Keratinocyte (primary cell): ENCODE measurements around the gene ITGAV. TPM values are rescaled to one million over a fixed set of nuclear protein-coding genes. Genes with fewer than 3 reads are reported as not detected.

Experiments used
- DNase-seq: peaks from one replicate; pipeline ENCODE4 v3.0.0-alpha.2; 2011; ENCODE audit warnings: low read depth, missing footprints, low spot score
- FAIRE-seq: peaks from 2 replicates; lab custom pipeline; 2011; peaks lifted over from hg19 to GRCh38; lab: Jason Lieb, UNC
- H2AFZ ChIP-seq: 2 replicates; pipeline ENCODE4 v1.6.0; 2012; ENCODE audit warnings: low read length, control low read depth, inconsistent platforms; ENCODE audit not compliant: control insufficient read depth
- H3K27ac ChIP-seq: 2 replicates; pipeline ENCODE4 v1.5.1; 2011; ENCODE audit warnings: low read length; ENCODE audit not compliant: control insufficient read depth, insufficient read depth
- H3K27me3 ChIP-seq: 3 replicates; pipeline ENCODE4 v1.6.0; 2011; ENCODE audit warnings: low read length; ENCODE audit not compliant: control insufficient read depth, insufficient read depth; ENCODE audit errors: extremely low read depth
- H3K36me3 ChIP-seq, 2 experiments: 2 replicates in 1 of 2; 3 replicates in 1 of 2; pipeline ENCODE4 v1.5.1; 2011; ENCODE audit warnings: low read length in 2 of 2, mild to moderate bottlenecking in 1 of 2; ENCODE audit not compliant: control insufficient read depth in 2 of 2, insufficient read depth in 2 of 2; ENCODE audit errors: extremely low read depth in 1 of 2
- H3K4me1 ChIP-seq: 3 replicates; pipeline ENCODE4 v1.5.1; 2011; ENCODE audit warnings: low read length; ENCODE audit not compliant: control insufficient read depth, insufficient read depth; ENCODE audit errors: extremely low read depth
- H3K4me2 ChIP-seq: 3 replicates; pipeline ENCODE4 v1.6.0; 2011; ENCODE audit warnings: low read depth, low read length; ENCODE audit not compliant: control insufficient read depth, insufficient read depth; ENCODE audit errors: extremely low read depth
- H3K4me3 ChIP-seq, 3 experiments: fragments of 200-600 bp in 1 of 3; sonication (generic) in 1 of 3; 2 replicates in 2 of 3; 3 replicates in 1 of 3; pipeline ENCODE4 v1.5.1; 2011 to 2016; ENCODE audit warnings: low read length in 3 of 3, mild to moderate bottlenecking in 3 of 3, control low read depth in 2 of 3, inconsistent platforms in 1 of 3, low read depth in 1 of 3, mixed read lengths in 1 of 3, mixed run types in 1 of 3, moderate library complexity in 1 of 3; ENCODE audit not compliant: control insufficient read depth in 2 of 3, insufficient read depth in 2 of 3; ENCODE audit errors: extremely low read depth in 1 of 3
- H3K79me2 ChIP-seq: 2 replicates; pipeline ENCODE4 v1.6.0; 2012; ENCODE audit warnings: low read length; ENCODE audit not compliant: control insufficient read depth, insufficient read depth
- H3K9ac ChIP-seq: 3 replicates; pipeline ENCODE4 v1.6.0; 2011; ENCODE audit warnings: low read length; ENCODE audit not compliant: control insufficient read depth, insufficient read depth; ENCODE audit errors: extremely low read depth
- H3K9me1 ChIP-seq: 3 replicates; pipeline ENCODE4 v1.6.0; 2011; ENCODE audit warnings: low read length; ENCODE audit not compliant: control insufficient read depth, insufficient read depth; ENCODE audit errors: extremely low read depth
- H3K9me3 ChIP-seq: 2 replicates; pipeline ENCODE4 v1.5.1; 2012; ENCODE audit warnings: low read depth, low read length; ENCODE audit not compliant: control insufficient read depth
- H4K20me1 ChIP-seq: 3 replicates; pipeline ENCODE4 v1.6.0; 2011; ENCODE audit warnings: low read length; ENCODE audit not compliant: control insufficient read depth, insufficient read depth; ENCODE audit errors: extremely low read depth
- EZH2 ChIP-seq: IDR thresholded peaks from one replicate; pipeline ENCODE4 v1.6.1; 2012; ENCODE audit warnings: inconsistent platforms, mild to moderate bottlenecking, low read length, moderate library complexity
- dilution Hi-C: fragments of 300-500 bp; cut with MboI; formaldehyde crosslinking; loops from one replicate; pipeline ENCODE4 v1.7.0; 2020; ENCODE audit warnings: low sequenced_read_pairs; ENCODE audit not compliant: extremely low pct_ligation_motif_present
- polyA plus RNA-seq, 5 experiments: library from polyadenylated mRNA; depleted of rRNA in 3 of 5; stranded (reverse) in 3 of 5; stranded (forward) in 1 of 5; unstranded in 1 of 5; fragments of >200 nt; gene quantifications; 1 replicate in 1 of 5; 2 replicates in 3 of 5; 3 replicates in 1 of 5; pipeline versions ENCODE4 v1.2.1 to v1.2.3, GENCODE V29; 2011 to 2012; ENCODE audit warnings: missing spikeins in 2 of 5, low read depth in 1 of 5, low replicate concordance in 1 of 5
- TF ChIP-seq, protein P1 (sequence below), 3 experiments: IDR thresholded peaks in 1 of 3; conservative IDR thresholded peaks in 1 of 3; optimal IDR thresholded peaks in 1 of 3; 2 replicates in 2 of 3; 3 replicates in 1 of 3; pipeline versions ENCODE3 to v1.5.1; 2011; ENCODE audit warnings: low read length in 3 of 3, mild to moderate bottlenecking in 3 of 3, moderate library complexity in 2 of 3, control low read depth in 1 of 3, inconsistent platforms in 1 of 3; ENCODE audit not compliant: insufficient read depth in 2 of 3; ENCODE audit errors: extremely low read depth in 1 of 3

Gene ITGAV
- polyA plus RNA-seq, 1 donor (not counting 4 experiments of a cell fraction or from before 2014, with no cell fraction given): 63.7 TPM

DNA sequence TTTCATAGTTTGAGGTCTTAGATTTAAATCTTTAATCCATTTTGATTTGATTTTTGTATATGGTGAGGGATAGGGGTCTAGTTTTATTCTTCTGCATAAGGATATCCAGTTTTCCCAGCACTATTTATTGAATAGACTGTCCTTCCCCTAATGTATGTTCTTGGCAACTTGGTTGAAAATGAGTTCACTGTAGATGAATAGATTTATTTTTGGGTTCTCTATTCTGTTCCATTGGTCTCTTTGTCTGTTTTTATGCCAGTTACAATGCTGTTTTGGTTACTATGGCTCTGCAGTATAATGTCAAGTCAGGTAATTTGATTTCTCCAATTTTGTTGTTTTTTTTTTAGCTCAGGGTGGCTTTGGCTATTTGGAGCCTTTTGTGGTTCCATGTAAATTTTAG is 109.9 kb downstream of the ITGAV start:
- no peaks in the 10 kb centered on the region for H3K79me2 ChIP-seq
- DNase-seq (no peak), FAIRE-seq (no peak)
- no peaks in the 10 kb centered on the region for H3K9me3 ChIP-seq
- H3K4me2 ChIP-seq: no peak overlapping the region
- no peaks in the 10 kb centered on the region for H3K27me3 ChIP-seq
- H3K4me1 ChIP-seq: peaks cover 7% of the 10 kb centered on the region
- no peaks in the 10 kb centered on the region for H3K9me1 ChIP-seq
- H4K20me1 ChIP-seq: no peaks in the 10 kb centered on the region
- no peak overlapping the region for H3K27ac ChIP-seq
- TF ChIP-seq, protein P1, sequence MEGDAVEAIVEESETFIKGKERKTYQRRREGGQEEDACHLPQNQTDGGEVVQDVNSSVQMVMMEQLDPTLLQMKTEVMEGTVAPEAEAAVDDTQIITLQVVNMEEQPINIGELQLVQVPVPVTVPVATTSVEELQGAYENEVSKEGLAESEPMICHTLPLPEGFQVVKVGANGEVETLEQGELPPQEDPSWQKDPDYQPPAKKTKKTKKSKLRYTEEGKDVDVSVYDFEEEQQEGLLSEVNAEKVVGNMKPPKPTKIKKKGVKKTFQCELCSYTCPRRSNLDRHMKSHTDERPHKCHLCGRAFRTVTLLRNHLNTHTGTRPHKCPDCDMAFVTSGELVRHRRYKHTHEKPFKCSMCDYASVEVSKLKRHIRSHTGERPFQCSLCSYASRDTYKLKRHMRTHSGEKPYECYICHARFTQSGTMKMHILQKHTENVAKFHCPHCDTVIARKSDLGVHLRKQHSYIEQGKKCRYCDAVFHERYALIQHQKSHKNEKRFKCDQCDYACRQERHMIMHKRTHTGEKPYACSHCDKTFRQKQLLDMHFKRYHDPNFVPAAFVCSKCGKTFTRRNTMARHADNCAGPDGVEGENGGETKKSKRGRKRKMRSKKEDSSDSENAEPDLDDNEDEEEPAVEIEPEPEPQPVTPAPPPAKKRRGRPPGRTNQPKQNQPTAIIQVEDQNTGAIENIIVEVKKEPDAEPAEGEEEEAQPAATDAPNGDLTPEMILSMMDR (optimal IDR thresholded peaks at IDR 0.05 in 1 of 3, IDR thresholded peaks at IDR 0.05 in 1 of 3, conservative IDR thresholded peaks at IDR 0.05 in 1 of 3; ENCODE audit: extremely low read depth in 1 of 3, insufficient read depth in 2 of 3, low read length in 3 of 3): no peak
- no peak for TF ChIP-seq EZH2
- H3K9ac ChIP-seq: no peak overlapping the region
- H2AFZ ChIP-seq: no peak overlapping the region
- dilution Hi-C loops: no loop called here
- H3K4me3 ChIP-seq: no peak overlapping the region
- H3K36me3 ChIP-seq: no peaks in the 10 kb centered on the region

DNA sequence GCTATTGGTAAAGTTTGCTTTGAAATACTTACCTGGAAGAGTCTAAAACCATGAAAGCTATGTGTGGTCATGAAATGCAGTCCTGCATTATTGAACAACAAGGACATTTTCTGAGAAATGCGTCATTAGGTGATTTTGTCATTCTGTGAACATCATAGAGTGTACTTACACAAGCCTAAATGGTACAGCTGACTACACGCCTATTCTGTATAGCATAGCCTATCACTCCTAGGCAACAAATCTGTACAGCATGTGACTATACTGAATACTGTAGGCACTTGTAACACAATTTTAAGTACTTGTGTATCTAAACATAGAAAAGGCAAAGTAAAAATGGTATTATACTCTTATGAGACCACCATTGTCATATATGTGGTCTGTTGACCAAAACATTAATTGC is 112.2 kb downstream of the ITGAV start:
- H3K27ac ChIP-seq: no peak overlapping the region
- no peaks in the 10 kb centered on the region for H3K9me1 ChIP-seq
- FAIRE-seq (no peak), DNase-seq (no peak)
- no peaks in the 10 kb centered on the region for H3K27me3 ChIP-seq
- H4K20me1 ChIP-seq: no peaks in the 10 kb centered on the region
- no peaks in the 10 kb centered on the region for H3K36me3 ChIP-seq
- no peak overlapping the region for H3K9ac ChIP-seq
- no peak overlapping the region for H2AFZ ChIP-seq
- H3K4me3 ChIP-seq: no peak overlapping the region
- TF ChIP-seq, protein P1 (optimal IDR thresholded peaks at IDR 0.05 in 1 of 3, IDR thresholded peaks at IDR 0.05 in 1 of 3, conservative IDR thresholded peaks at IDR 0.05 in 1 of 3; ENCODE audit: extremely low read depth in 1 of 3, insufficient read depth in 2 of 3, low read length in 3 of 3): no peak
- TF ChIP-seq EZH2: no peak
- dilution Hi-C loops: no loop called here
- H3K4me1 ChIP-seq: no peaks in the 10 kb centered on the region
- no peaks in the 10 kb centered on the region for H3K9me3 ChIP-seq
- no peak overlapping the region for H3K4me2 ChIP-seq
- H3K79me2 ChIP-seq: no peaks in the 10 kb centered on the region
